Naive B cell (primary cell): Measurements from ENCODE around the gene KLK14. TPM values are rescaled to one million over a fixed set of nuclear protein-coding genes. Genes with fewer than 3 reads are reported as not detected.

ENCODE experiments used
- ATAC-seq, 2 donors: fragments of 150-1000 bp; cut with Tn5 transposase; 2 replicates each; pipeline ENCODE4 v1.10.0; 2021; ENCODE audit warnings: low read depth in 2 of 2, mild to moderate bottlenecking in 2 of 2, moderate library complexity in 2 of 2
- DNase-seq: peaks from one replicate; pipeline ENCODE4 v3.0.0; 2022
- H3K27ac Mint-ChIP-seq, 6 donors: one replicate each; pipeline ENCODE4 v1.8.0; 2020 to 2022; ENCODE audit warnings: mild to moderate bottlenecking in 6 of 6, mixed read lengths in 6 of 6, moderate library complexity in 5 of 6, inconsistent platforms in 2 of 6
- H3K27me3 Mint-ChIP-seq, 3 donors: one replicate each; pipeline ENCODE4 v1.8.0; 2021 to 2022; ENCODE audit warnings: mixed read lengths in 3 of 3, mild to moderate bottlenecking in 1 of 3
- H3K36me3 Mint-ChIP-seq, 2 donors: one replicate each; pipeline ENCODE4 v1.8.0; 2020 to 2022; ENCODE audit warnings: mixed read lengths in 2 of 2, inconsistent platforms in 1 of 2, mild to moderate bottlenecking in 1 of 2
- H3K4me1 Mint-ChIP-seq, 3 donors: one replicate each; pipeline ENCODE4 v1.8.0; 2020 to 2022; ENCODE audit warnings: mixed read lengths in 3 of 3, inconsistent platforms in 1 of 3, mild to moderate bottlenecking in 1 of 3, moderate library complexity in 1 of 3
- H3K4me3 Mint-ChIP-seq, 8 donors: one replicate each; pipeline ENCODE4 v1.8.0; 2020 to 2022; ENCODE audit warnings: mild to moderate bottlenecking in 8 of 8, mixed read lengths in 8 of 8, moderate library complexity in 8 of 8, inconsistent platforms in 2 of 8
- H3K9me3 Mint-ChIP-seq, 7 donors: one replicate each; pipeline ENCODE4 v1.8.0; 2020 to 2022; ENCODE audit warnings: mixed read lengths in 7 of 7, mild to moderate bottlenecking in 5 of 7, inconsistent platforms in 2 of 7, moderate library complexity in 1 of 7
- polyA plus RNA-seq, 6 donors: library from polyadenylated mRNA; unstranded; fragments of 300-500 nt; fragmentation: Illumina TruSeq; gene quantifications; one replicate each; pipeline ENCODE4 v1.2.3, GENCODE V29; 2021; ENCODE audit warnings: low read depth in 6 of 6

Gene KLK14, protein sequence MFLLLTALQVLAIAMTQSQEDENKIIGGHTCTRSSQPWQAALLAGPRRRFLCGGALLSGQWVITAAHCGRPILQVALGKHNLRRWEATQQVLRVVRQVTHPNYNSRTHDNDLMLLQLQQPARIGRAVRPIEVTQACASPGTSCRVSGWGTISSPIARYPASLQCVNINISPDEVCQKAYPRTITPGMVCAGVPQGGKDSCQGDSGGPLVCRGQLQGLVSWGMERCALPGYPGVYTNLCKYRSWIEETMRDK
- under 1 TPM in 1 of 6 donors, not detected in 5; 0.49 TPM for polyA plus RNA-seq

DNA sequence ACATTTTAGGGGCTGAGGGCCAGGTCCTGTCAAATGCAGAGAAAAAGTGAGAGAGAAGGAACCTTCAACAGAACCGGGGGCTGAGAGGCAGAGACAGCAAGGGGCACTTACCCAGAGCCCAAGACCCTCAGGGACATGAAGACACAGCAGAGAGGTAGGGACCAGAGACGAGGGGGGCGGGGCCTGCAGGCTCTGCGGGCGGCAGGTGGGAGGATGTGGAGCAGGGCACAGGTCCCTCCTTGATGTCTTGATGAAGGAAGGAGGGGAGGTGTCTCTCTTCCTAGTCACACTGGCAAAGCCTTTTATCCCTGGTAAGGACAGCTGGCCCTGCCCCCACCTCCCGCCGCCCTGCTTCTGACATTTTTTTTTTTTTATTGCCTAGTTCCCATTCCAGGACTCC, at the start of gene KLK14:
Gene KLK14 (minus strand): TSS at position 277 of the 400 bp plus-strand sequence. CDS start 273 bp downstream, at position 4.
- Mint-ChIP-seq H3K4me1 (peaks cover 2 to 10% (median 4%) of the 10 kb centered on the region in 3 donors), H3K27ac (peak within 1 kb of the TSS in 4 of 6 donors; percentile 11 to 96 (median 48)), H3K4me3 (peak within 1 kb of the TSS in 1 of 8 donors; percentile 57), H3K27me3 (peaks cover 0 to 29% (median 20%) of the 10 kb centered on the region in 3 donors), H3K36me3 (no peaks in the 10 kb centered on the region), H3K9me3 (no peaks in the 10 kb centered on the region)
- no peak for ATAC-seq
- no peak for DNase-seq

DNA sequence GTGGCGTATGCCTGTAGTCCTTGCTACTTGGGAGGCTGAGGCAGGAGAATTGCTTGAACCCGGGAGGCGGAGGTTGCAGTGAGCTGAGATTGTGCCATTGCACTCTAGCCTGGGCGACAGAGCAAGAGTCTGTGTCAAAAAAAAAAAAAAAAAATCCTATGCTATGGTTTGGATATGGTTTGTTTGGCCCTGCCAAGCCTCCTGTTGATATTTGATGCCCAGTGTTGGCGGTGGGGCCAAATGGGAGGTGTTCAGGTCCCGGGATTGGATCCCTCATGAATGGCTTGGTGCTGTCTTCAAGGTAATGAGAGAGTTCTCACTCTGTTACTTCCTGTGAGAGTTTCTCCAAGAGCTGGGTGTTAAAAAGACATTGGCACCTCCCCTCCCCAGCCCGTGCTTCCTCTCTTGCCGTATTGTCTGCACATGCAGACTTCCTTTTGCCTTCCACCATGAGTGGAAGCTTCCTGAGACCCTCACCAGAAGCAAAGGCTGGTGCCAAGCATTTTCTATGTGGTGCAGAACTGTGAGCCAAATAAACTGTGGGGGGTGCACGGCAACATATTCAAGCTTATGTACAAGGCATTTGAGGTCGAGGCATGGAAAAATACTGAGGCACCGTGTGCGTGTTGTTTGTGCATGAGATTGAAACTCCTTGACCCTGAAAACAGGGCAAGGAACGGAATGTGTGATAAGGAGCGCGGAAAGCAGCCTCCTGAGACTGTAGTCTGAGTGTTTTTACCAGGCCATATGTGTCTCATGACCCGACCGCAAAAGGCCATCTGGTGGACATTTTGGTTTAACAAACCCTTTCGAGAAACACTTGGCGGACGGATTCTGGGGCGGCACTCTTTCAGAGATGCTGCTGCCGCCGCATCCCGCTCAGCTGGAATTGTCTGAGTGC, 49.3 kb upstream of the KLK14 start:
- DNase-seq (no peak), ATAC-seq (peak in 1 of 2 donors; percentile 43)
- peak overlapping the region in 7 of 8 donors; percentile 12 to 82 (median 57) for H3K4me3 Mint-ChIP-seq
- no peaks in the 10 kb centered on the region for H3K36me3 Mint-ChIP-seq
- H3K9me3 Mint-ChIP-seq: peaks cover 0 to 15% (median 4%) of the 10 kb centered on the region in 7 donors
- peaks cover 14 to 29% (median 15%) of the 10 kb centered on the region in 3 donors for H3K4me1 Mint-ChIP-seq
- H3K27ac Mint-ChIP-seq: no peak overlapping the region
- peaks cover 20 to 46% (median 43%) of the 10 kb centered on the region in 3 donors for H3K27me3 Mint-ChIP-seq

DNA sequence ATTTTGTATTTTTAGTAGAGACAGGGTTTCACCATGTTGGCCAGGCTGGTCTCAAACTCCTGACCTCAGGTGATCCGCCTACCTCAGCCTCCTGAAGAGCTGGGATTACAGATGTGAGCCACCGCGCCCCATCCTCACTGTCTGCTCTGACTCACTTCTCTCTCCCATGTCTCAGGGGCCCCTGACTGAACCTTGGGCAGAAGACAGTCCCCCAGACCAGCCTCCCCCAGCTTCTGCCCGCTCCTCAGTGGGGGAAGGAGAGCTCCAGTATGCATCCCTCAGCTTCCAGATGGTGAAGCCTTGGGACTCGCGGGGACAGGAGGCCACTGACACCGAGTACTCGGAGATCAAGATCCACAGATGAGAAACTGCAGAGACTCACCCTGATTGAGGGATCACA, 47.0 kb upstream of the KLK14 start:
- DNase-seq (no peak), ATAC-seq (no peak)
- Mint-ChIP-seq H3K27ac (no peak overlapping the region), H3K27me3 (peaks cover 16 to 30% (median 28%) of the 10 kb centered on the region in 3 donors), H3K4me3 (no peak overlapping the region), H3K36me3 (no peaks in the 10 kb centered on the region), H3K4me1 (peaks cover 14 to 26% (median 16%) of the 10 kb centered on the region in 3 donors), H3K9me3 (peaks cover 0 to 3% (median 0%) of the 10 kb centered on the region in 7 donors)

DNA sequence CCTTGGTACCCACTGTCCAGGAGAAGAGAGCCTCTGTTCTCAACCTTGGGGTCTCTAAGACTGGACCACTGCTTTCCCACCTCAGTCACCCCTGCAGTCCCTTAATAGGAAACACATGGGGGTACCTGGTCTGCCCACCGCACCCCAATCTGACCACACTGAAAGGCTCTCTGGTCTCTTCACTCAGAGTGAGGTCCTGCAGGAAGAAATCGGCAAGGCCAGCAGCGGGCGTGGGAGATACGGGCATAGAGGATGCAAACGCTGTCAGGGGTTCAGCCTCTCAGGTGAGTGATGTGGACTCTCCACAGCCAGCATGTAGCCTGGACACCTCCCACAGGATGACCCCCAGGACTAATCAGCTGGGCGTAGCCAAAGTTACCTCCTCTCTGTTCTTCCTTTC, 45.5 kb upstream of the KLK14 start:
- Mint-ChIP-seq H3K9me3 (no peaks in the 10 kb centered on the region), H3K4me1 (peaks cover 24 to 37% (median 28%) of the 10 kb centered on the region in 3 donors), H3K36me3 (no peaks in the 10 kb centered on the region), H3K27ac (no peak overlapping the region), H3K4me3 (no peak overlapping the region), H3K27me3 (peaks cover 12 to 24% (median 17%) of the 10 kb centered on the region in 3 donors)
- no peak for DNase-seq
- no peak for ATAC-seq

DNA sequence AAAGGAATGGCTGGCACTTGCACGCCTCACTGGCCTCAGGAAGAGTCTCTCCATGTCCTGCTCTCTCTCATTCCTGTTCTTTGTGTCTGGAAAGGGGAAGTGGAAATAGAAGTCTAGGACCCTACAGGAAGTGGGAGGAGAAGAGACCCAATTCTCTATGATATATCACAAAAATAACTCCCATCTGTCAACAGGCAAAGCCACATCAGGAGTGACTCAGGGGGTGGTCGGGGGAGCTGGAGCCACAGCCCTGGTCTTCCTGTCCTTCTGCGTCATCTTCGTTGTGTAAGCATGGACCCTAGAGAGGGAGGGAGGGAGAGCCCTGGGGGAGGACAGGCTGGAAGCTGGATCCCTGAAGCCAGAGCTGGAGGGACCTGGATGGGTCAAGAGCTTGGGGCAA, 45.1 kb upstream of the KLK14 start:
- H3K27ac Mint-ChIP-seq: peak overlapping the region in 1 of 6 donors; percentile 71
- H3K4me1 Mint-ChIP-seq: peaks cover 24 to 38% (median 30%) of the 10 kb centered on the region in 3 donors
- ATAC-seq: no peak
- peaks cover 12 to 23% (median 17%) of the 10 kb centered on the region in 3 donors for H3K27me3 Mint-ChIP-seq
- H3K9me3 Mint-ChIP-seq: no peaks in the 10 kb centered on the region
- H3K36me3 Mint-ChIP-seq: no peaks in the 10 kb centered on the region
- DNase-seq: no peak
- no peak overlapping the region for H3K4me3 Mint-ChIP-seq

DNA sequence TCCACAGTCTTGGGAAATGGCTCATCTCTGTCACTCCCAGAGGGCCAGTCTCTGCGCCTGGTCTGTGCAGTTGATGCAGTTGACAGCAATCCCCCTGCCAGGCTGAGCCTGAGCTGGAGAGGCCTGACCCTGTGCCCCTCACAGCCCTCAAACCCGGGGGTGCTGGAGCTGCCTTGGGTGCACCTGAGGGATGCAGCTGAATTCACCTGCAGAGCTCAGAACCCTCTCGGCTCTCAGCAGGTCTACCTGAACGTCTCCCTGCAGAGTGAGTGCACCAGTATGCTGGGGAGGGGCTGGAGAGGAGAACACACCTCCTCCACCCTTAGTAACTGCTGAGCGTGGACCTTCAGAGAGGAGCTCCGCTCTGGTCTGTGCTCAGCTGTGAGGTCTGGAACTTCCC, 44.3 kb upstream of the KLK14 start:
- Mint-ChIP-seq H3K4me3 (no peak overlapping the region), H3K36me3 (no peaks in the 10 kb centered on the region), H3K27me3 (peaks cover 12 to 21% (median 17%) of the 10 kb centered on the region in 3 donors), H3K4me1 (peaks cover 17 to 34% (median 24%) of the 10 kb centered on the region in 3 donors), H3K9me3 (no peaks in the 10 kb centered on the region), H3K27ac (peak overlapping the region in 1 of 6 donors; percentile 41)
- DNase-seq (no peak), ATAC-seq (no peak)

DNA sequence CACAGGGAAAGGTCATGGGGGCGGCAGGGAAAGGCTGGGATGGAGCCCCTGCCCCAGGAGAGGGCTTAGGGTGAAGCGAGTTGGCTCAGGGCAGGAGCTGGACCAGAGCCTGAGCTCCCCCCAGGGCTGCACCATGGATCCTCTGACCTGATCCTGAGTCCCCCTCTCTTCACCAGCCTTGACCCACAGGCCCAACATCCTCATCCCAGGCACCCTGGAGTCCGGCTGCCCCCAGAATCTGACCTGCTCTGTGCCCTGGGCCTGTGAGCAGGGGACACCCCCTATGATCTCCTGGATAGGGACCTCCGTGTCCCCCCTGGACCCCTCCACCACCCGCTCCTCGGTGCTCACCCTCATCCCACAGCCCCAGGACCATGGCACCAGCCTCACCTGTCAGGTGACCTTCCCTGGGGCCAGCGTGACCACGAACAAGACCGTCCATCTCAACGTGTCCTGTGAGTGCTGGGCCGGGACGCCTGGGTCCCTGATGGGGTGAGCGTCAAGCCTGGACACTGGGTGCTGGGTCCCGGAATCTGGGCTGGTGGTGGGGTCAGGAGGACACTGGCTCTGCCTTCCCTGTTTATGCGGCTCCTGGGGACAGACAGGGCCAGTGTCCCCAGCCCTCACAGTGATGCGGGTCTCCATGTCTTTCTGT, 42.9 kb upstream of the KLK14 start:
- H3K4me1 Mint-ChIP-seq: peaks cover 14 to 32% (median 24%) of the 10 kb centered on the region in 3 donors

DNA sequence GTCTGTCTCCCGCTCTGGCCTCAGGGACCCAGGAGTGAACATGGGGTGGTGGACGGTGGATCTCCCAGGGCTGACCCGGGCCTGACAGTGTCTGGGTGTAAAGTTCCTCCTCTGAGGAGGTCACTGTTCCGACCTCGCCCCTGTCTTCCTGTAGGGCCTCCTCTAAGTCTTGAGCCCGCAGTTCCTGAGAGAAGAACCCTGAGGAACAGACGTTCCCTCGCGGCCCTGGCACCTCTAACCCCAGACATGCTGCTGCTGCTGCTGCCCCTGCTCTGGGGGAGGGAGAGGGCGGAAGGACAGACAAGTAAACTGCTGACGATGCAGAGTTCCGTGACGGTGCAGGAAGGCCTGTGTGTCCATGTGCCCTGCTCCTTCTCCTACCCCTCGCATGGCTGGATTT, 42.0 kb upstream of the KLK14 start, which contains the start of gene SIGLEC9:
Gene SIGLEC9 (plus strand): TSS at position 178 of the 400 bp plus-strand sequence. CDS start 69 bp downstream, at position 247.
- peaks cover 14 to 32% (median 24%) of the 10 kb centered on the region in 3 donors for H3K4me1 Mint-ChIP-seq
- H3K4me3 Mint-ChIP-seq: peak within 1 kb of the TSS in 4 of 8 donors; percentile 14 to 70 (median 33)
- peaks cover 8 to 17% (median 15%) of the 10 kb centered on the region in 3 donors for H3K27me3 Mint-ChIP-seq

More for the DNA sequence above, 42.9 kb upstream of the KLK14 start:
- no peak for ATAC-seq
- Mint-ChIP-seq H3K36me3 (no peaks in the 10 kb centered on the region), H3K27me3 (peaks cover 13 to 23% (median 17%) of the 10 kb centered on the region in 3 donors), H3K9me3 (no peaks in the 10 kb centered on the region), H3K4me3 (no peak overlapping the region), H3K27ac (no peak overlapping the region)
- DNase-seq: no peak

DNA sequence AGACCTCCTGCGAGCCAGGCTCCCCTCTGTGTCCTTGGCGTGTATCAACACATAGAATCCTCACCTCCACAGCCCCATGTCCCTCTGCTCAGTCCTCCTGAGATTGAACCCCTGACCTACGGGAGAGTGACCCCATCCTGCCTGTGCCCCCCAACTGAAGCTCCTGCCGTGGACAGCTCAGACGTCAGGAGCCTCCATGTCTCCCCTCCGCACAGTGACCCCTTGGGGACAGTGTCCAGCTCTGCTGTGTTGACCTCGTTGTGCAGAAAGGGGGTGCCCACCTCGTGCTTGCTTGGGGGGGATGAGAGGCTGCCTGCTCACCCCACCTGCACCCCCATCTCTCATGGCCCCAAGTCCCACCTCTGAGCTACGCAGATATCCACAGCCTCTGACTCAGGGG, 41.5 kb upstream of the KLK14 start:
- peaks cover 14 to 32% (median 24%) of the 10 kb centered on the region in 3 donors for H3K4me1 Mint-ChIP-seq
- DNase-seq (no peak), ATAC-seq (no peak)
- H3K36me3 Mint-ChIP-seq: no peaks in the 10 kb centered on the region
- no peak overlapping the region for H3K27ac Mint-ChIP-seq
- peaks cover 6 to 17% (median 13%) of the 10 kb centered on the region in 3 donors for H3K27me3 Mint-ChIP-seq
- peak overlapping the region in 3 of 8 donors; percentile 14 to 70 (median 29) for H3K4me3 Mint-ChIP-seq
- H3K9me3 Mint-ChIP-seq: no peaks in the 10 kb centered on the region

More for the DNA sequence above, 42.0 kb upstream of the KLK14 start, which contains the start of gene SIGLEC9:
- Mint-ChIP-seq H3K9me3 (no peaks in the 10 kb centered on the region), H3K27ac (peak within 1 kb of the TSS in 1 of 6 donors; percentile 90), H3K36me3 (no peaks in the 10 kb centered on the region)
- DNase-seq (no peak), ATAC-seq (no peak)

DNA sequence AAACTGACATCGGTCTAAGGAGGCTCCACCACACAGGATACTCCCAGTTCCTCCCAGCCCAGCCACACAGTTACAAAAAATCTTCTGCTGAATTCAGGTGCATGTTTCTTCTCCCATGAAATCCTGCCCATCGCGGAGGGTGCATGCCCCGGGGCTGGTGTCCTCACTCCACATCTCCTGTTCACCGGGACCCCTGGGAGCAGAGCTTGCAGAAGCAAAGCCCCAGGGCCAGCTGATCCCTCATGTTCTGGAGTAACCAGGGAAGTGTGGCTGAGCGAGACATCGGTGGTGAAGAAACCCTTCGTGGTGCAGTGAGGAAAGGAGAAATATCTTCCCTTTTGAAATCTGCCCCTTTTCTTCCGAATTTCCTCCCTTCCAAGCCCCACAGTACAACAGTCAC, 41.1 kb upstream of the KLK14 start:
- Mint-ChIP-seq H3K9me3 (no peaks in the 10 kb centered on the region), H3K36me3 (no peaks in the 10 kb centered on the region), H3K4me1 (peaks cover 14 to 32% (median 24%) of the 10 kb centered on the region in 3 donors), H3K27me3 (peaks cover 6 to 17% (median 17%) of the 10 kb centered on the region in 3 donors), H3K27ac (peak overlapping the region in 1 of 6 donors; percentile 90), H3K4me3 (peak overlapping the region in 4 of 8 donors; percentile 14 to 70 (median 33))
- ATAC-seq: no peak
- DNase-seq: no peak

DNA sequence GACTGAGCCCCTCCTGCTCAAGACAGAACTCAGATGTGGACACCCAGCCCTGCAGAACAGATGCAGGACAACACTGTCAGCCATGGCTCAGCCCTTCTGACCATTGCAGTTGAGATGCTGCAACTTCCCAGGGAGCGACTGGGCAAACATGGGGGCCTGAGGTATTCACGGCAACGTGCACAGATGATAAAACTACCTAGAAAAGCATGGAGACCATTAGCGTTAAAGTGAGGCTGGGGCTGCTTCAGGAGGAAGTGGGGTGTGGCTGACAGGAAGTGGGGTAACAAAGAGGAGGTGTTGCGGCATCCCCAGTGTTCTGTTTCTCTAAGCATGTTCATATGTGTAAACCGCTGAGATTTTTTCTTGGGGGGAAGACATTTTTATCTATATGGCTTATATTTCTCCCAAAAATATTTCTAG, 40.7 kb upstream of the KLK14 start:
- Mint-ChIP-seq H3K9me3 (no peaks in the 10 kb centered on the region), H3K27ac (peak overlapping the region in 3 of 6 donors; percentile 24 to 90 (median 76)), H3K27me3 (peaks cover 8 to 21% (median 17%) of the 10 kb centered on the region in 3 donors), H3K36me3 (no peaks in the 10 kb centered on the region), H3K4me1 (peaks cover 14 to 28% (median 24%) of the 10 kb centered on the region in 3 donors), H3K4me3 (peak overlapping the region in 1 of 8 donors; percentile 14)
- DNase-seq (no peak), ATAC-seq (peak in 1 of 2 donors; percentile 25)

DNA sequence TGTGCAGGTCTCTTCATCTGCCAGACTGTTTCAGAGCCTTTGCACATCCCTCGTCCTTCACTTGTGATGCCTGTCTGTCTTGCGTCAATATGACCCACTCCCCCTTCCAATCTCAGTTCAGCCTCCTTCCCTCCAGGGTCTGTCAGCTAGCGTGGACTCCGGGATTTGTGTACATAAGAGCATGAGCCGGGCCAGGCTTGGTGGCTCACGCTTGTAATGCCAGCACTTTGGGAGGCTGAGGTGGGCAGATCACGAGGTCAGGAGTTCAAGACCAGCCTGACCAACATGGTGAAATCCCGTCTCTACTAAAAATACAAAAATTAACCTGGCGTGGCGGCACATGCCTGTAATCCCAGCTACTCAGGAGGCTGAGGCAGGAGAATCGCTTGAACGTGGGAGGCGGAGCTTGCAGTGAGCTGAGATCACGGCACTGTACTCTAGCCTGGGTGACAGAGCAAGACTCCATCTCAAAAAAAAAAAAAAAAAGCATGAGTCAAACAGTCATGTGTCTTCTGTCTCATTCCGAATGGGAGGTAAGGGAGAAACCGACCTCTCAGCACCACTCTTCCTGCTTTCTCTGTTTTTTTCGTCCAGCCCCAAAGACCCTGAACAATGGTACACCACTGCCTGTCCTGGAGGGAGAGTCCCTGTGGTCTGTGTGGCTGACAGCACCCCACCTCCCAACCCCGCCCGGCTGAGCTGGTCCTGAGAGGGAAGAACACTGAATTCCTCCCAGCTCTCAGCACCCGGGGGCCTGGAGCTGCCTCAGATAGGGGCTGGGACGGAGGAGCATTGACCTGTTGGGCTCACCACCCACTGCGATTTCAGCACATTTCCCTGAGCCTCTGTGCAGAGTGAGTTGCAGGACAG, 39.7 kb upstream of the KLK14 start:
- ATAC-seq (no peak), DNase-seq (no peak)
- peaks cover 10 to 19% (median 18%) of the 10 kb centered on the region in 3 donors for H3K4me1 Mint-ChIP-seq

More for the DNA sequence above, 39.7 kb upstream of the KLK14 start:
- H3K4me3 Mint-ChIP-seq: no peak overlapping the region
- peaks cover 18 to 25% (median 20%) of the 10 kb centered on the region in 3 donors for H3K27me3 Mint-ChIP-seq
- peak overlapping the region in 1 of 6 donors; percentile 76 for H3K27ac Mint-ChIP-seq
- H3K9me3 Mint-ChIP-seq: no peaks in the 10 kb centered on the region
- no peaks in the 10 kb centered on the region for H3K36me3 Mint-ChIP-seq
